Karpas-422 (cell line): ENCODE results near the gene RPL10. TPM values are rescaled to one million over a fixed set of nuclear protein-coding genes. Genes with fewer than 3 reads are reported as not detected.

Experiments used
- DNase-seq: peaks from one replicate; pipeline ENCODE4 v3.0.0-alpha.2; 2015
- H2AFZ ChIP-seq: fragments of 200-600 bp; sonication (generic); 2 replicates; pipeline ENCODE4 v1.6.1; 2014; ENCODE audit warnings: antibody characterized with exemption, low read length, mixed read lengths
- H3K27ac ChIP-seq: fragments of 200-600 bp; sonication (generic); 2 replicates; pipeline ENCODE4 v1.5.1; 2014; ENCODE audit warnings: mild to moderate bottlenecking, low read length, moderate library complexity
- H3K27me3 ChIP-seq: fragments of 200-600 bp; sonication (generic); 2 replicates; pipeline ENCODE4 v1.6.1; 2014; ENCODE audit warnings: low read length, mixed read lengths
- H3K36me3 ChIP-seq: fragments of 200-600 bp; sonication (generic); 2 replicates; pipeline ENCODE4 v1.6.1; 2014; ENCODE audit warnings: low read length, mixed read lengths; ENCODE audit not compliant: insufficient read depth
- H3K4me1 ChIP-seq: fragments of 200-600 bp; sonication (generic); 2 replicates; pipeline ENCODE4 v1.6.1; 2014; ENCODE audit warnings: mild to moderate bottlenecking, low read length, mixed read lengths
- H3K4me2 ChIP-seq: fragments of 200-600 bp; sonication (generic); 2 replicates; pipeline ENCODE4 v1.6.1; 2014; ENCODE audit warnings: low read length, low read depth, mild to moderate bottlenecking; ENCODE audit not compliant: poor library complexity, severe bottlenecking
- H3K4me3 ChIP-seq: fragments of 200-600 bp; sonication (generic); 2 replicates; pipeline ENCODE4 v1.5.1; 2014; ENCODE audit warnings: mild to moderate bottlenecking, antibody characterized with exemption, low read length, mixed read lengths
- H3K79me2 ChIP-seq: fragments of 200-600 bp; sonication (generic); 2 replicates; pipeline ENCODE4 v1.6.1; 2014; ENCODE audit warnings: mild to moderate bottlenecking, low read length, mixed read lengths
- H3K9ac ChIP-seq: fragments of 200-600 bp; sonication (generic); 2 replicates; pipeline ENCODE4 v1.6.0; 2014; ENCODE audit warnings: low read length
- H3K9me2 ChIP-seq: fragments of 200-600 bp; sonication (generic), shearing (Covaris generic); replicated peaks from 2 replicates; pipeline ENCODE4 v1.6.0; 2014; ENCODE audit warnings: mild to moderate bottlenecking, low read length, moderate library complexity; ENCODE audit not compliant: insufficient read depth
- H3K9me3 ChIP-seq: fragments of 300-700, 200-600 bp; sonication (generic); 2 replicates; pipeline ENCODE4 v1.6.1; 2014; ENCODE audit warnings: low read length, mixed read lengths
- H4K20me1 ChIP-seq: fragments of 200-600 bp; sonication (generic); 2 replicates; pipeline ENCODE4 v1.6.1; 2014; ENCODE audit warnings: mild to moderate bottlenecking, antibody characterized with exemption, low read length, low read depth; ENCODE audit not compliant: insufficient read depth
- total RNA-seq: library from RNA; depleted of rRNA; stranded (reverse); fragments of >200 nt; shearing (Covaris generic); gene quantifications from 2 replicates; pipeline ENCODE4 v1.2.3, GENCODE V29; 2014; ENCODE audit warnings: low replicate concordance

RPL10 gene
- total RNA-seq, 1 experiment from 2014 or later: 4,432 TPM

- H3K4me2 ChIP-seq: no peak overlapping the region
- no peak overlapping the region for H3K9ac ChIP-seq
- no peak overlapping the region for H2AFZ ChIP-seq
- no peaks in the 10 kb centered on the region for H3K79me2 ChIP-seq
- no peaks in the 10 kb centered on the region for H3K9me2 ChIP-seq
- no peaks in the 10 kb centered on the region for H3K36me3 ChIP-seq
- H3K9me3 ChIP-seq: no peaks in the 10 kb centered on the region
- H3K27me3 ChIP-seq: no peaks in the 10 kb centered on the region
- no peak overlapping the region for H3K27ac ChIP-seq
- DNase-seq: no peak
- H4K20me1 ChIP-seq: no peaks in the 10 kb centered on the region
- no peak overlapping the region for H3K4me3 ChIP-seq
- H3K4me1 ChIP-seq: no peaks in the 10 kb centered on the region
Measured at GRCh38 chrX:154419688-154420401, 21.7 kb downstream of the RPL10 start.

- H3K27ac ChIP-seq: no peak overlapping the region
- no peak overlapping the region for H3K4me3 ChIP-seq
- H3K9me2 ChIP-seq: no peaks in the 10 kb centered on the region
- H3K4me1 ChIP-seq: no peaks in the 10 kb centered on the region
- no peak for DNase-seq
- H3K9me3 ChIP-seq: no peaks in the 10 kb centered on the region
- H3K36me3 ChIP-seq: no peaks in the 10 kb centered on the region
- H3K27me3 ChIP-seq: no peaks in the 10 kb centered on the region
- no peaks in the 10 kb centered on the region for H4K20me1 ChIP-seq
- H2AFZ ChIP-seq: no peak overlapping the region
- H3K9ac ChIP-seq: no peak overlapping the region
- H3K79me2 ChIP-seq: no peaks in the 10 kb centered on the region
- no peak overlapping the region for H3K4me2 ChIP-seq
Measured at GRCh38 chrX:154420402-154420756, 22.2 kb downstream of the RPL10 start.

GRCh38 chrX:154426916-154427770 lies 29.0 kb downstream of the RPL10 start:
- peaks cover 11% of the 10 kb centered on the region for H3K4me1 ChIP-seq
- H2AFZ ChIP-seq: no peak overlapping the region
- no peaks in the 10 kb centered on the region for H3K36me3 ChIP-seq
- H4K20me1 ChIP-seq: no peaks in the 10 kb centered on the region
- no peak for DNase-seq
- no peaks in the 10 kb centered on the region for H3K9me2 ChIP-seq
- no peak overlapping the region for H3K4me2 ChIP-seq
- H3K27ac ChIP-seq: no peak overlapping the region
- no peak overlapping the region; the same call in 1 of the 2 replicates for H3K4me3 ChIP-seq
- H3K9me3 ChIP-seq: no peaks in the 10 kb centered on the region
- no peaks in the 10 kb centered on the region for H3K27me3 ChIP-seq
- no peak overlapping the region for H3K9ac ChIP-seq
- H3K79me2 ChIP-seq: peaks cover 16% of the 10 kb centered on the region

- H3K9ac ChIP-seq: peak within 1 kb of the TSS; percentile 78
- H3K27ac ChIP-seq: peak within 1 kb of the TSS; percentile 42; the same call in 1 of the 2 replicates
- no peaks in the 10 kb centered on the region for H3K9me2 ChIP-seq
- peak within 1 kb of the TSS; percentile 71 for H3K4me2 ChIP-seq
- peaks cover 16% of the 10 kb centered on the region for H3K79me2 ChIP-seq
- H3K36me3 ChIP-seq: no peaks in the 10 kb centered on the region
- no peaks in the 10 kb centered on the region for H4K20me1 ChIP-seq
- no peak within 1 kb of the TSS for H2AFZ ChIP-seq
- no peaks in the 10 kb centered on the region for H3K27me3 ChIP-seq
- H3K4me1 ChIP-seq: peaks cover 11% of the 10 kb centered on the region
- peak within 1 kb of the TSS; percentile 77 for H3K4me3 ChIP-seq
- peak; percentile 95 for DNase-seq
- H3K9me3 ChIP-seq: no peaks in the 10 kb centered on the region
Measured at GRCh38 chrX:154428176-154429171, 30.3 kb downstream of the RPL10 start, which contains the start of gene ATP6AP1. Gene ATP6AP1, plus strand, starts transcription at chrX:154428677. Its CDS starts 16 bp downstream, at chrX:154428693.

GRCh38 chrX:154429711-154430110 lies 31.5 kb downstream of the RPL10 start:
- Histone ChIP-seq H2AFZ (no peak overlapping the region), H4K20me1 (no peaks in the 10 kb centered on the region), H3K9me2 (no peaks in the 10 kb centered on the region), H3K79me2 (peaks cover 16% of the 10 kb centered on the region), H3K4me3 (peak overlapping the region; percentile 77; the same call in 1 of the 2 replicates), H3K36me3 (no peaks in the 10 kb centered on the region), H3K27me3 (no peaks in the 10 kb centered on the region), H3K9me3 (no peaks in the 10 kb centered on the region), H3K4me2 (peak overlapping the region; percentile 71), H3K27ac (no peak overlapping the region), H3K4me1 (peaks cover 11% of the 10 kb centered on the region), H3K9ac (peak overlapping the region; percentile 78; the same call in 1 of the 2 replicates)
- no peak for DNase-seq

- no peaks in the 10 kb centered on the region for H3K27me3 ChIP-seq
- H3K4me1 ChIP-seq: peaks cover 11% of the 10 kb centered on the region
- H2AFZ ChIP-seq: no peak overlapping the region
- H3K9me3 ChIP-seq: no peaks in the 10 kb centered on the region
- no peak for DNase-seq
- H3K36me3 ChIP-seq: no peaks in the 10 kb centered on the region
- no peak overlapping the region for H3K9ac ChIP-seq
- no peak overlapping the region for H3K27ac ChIP-seq
- H4K20me1 ChIP-seq: no peaks in the 10 kb centered on the region
- no peaks in the 10 kb centered on the region for H3K9me2 ChIP-seq
- H3K4me3 ChIP-seq: no peak overlapping the region
- H3K79me2 ChIP-seq: peaks cover 16% of the 10 kb centered on the region
- no peak overlapping the region for H3K4me2 ChIP-seq
Measured at GRCh38 chrX:154430479-154430878, 32.3 kb downstream of the RPL10 start.

GRCh38 chrX:154430916-154431315 lies 32.7 kb downstream of the RPL10 start:
- Histone ChIP-seq H3K9me2 (no peaks in the 10 kb centered on the region), H4K20me1 (no peaks in the 10 kb centered on the region), H2AFZ (no peak overlapping the region), H3K4me2 (no peak overlapping the region), H3K9ac (no peak overlapping the region), H3K4me1 (peaks cover 11% of the 10 kb centered on the region), H3K4me3 (no peak overlapping the region), H3K36me3 (no peaks in the 10 kb centered on the region), H3K27me3 (no peaks in the 10 kb centered on the region), H3K9me3 (no peaks in the 10 kb centered on the region), H3K79me2 (peaks cover 16% of the 10 kb centered on the region), H3K27ac (no peak overlapping the region)
- no peak for DNase-seq
